H9 (cell line): ENCODE results near the gene CCDC149. TPM values are rescaled to one million over a fixed set of nuclear protein-coding genes. Genes with fewer than 3 reads are reported as not detected.

Experiments used
- DNase-seq: peaks from one replicate; pipeline ENCODE4 v3.0.0-alpha.2; 2017
- H2AFZ ChIP-seq: one replicate; pipeline ENCODE4 v1.6.1; 2013; ENCODE audit warnings: mild to moderate bottlenecking, low read length, control low read depth, moderate library complexity
- H2AK5ac ChIP-seq: 2 replicates; pipeline ENCODE4 v1.6.1; 2013; ENCODE audit warnings: low read length, control low read depth, mixed read lengths; ENCODE audit not compliant: insufficient read length
- H2BK120ac ChIP-seq: one replicate; pipeline ENCODE4 v1.6.1; 2013; ENCODE audit warnings: low read depth, mild to moderate bottlenecking, low read length, control low read depth, inconsistent platforms; ENCODE audit not compliant: poor library complexity, severe bottlenecking
- H2BK12ac ChIP-seq: 2 replicates; pipeline ENCODE4 v1.6.1; 2013; ENCODE audit warnings: low read length, control low read depth, mixed read lengths, low read depth; ENCODE audit not compliant: insufficient read length
- H2BK15ac ChIP-seq: 2 replicates; pipeline ENCODE4 v1.6.1; 2013; ENCODE audit warnings: low read depth, low read length, control low read depth
- H2BK20ac ChIP-seq: one replicate; pipeline ENCODE4 v1.6.1; 2013; ENCODE audit warnings: low read depth, mild to moderate bottlenecking, low read length, control low read depth, inconsistent platforms; ENCODE audit not compliant: poor library complexity, severe bottlenecking
- H2BK5ac ChIP-seq: 2 replicates; pipeline ENCODE4 v1.6.1; 2013; ENCODE audit warnings: low read length, control low read depth, mixed read lengths; ENCODE audit not compliant: insufficient read length
- H3K14ac ChIP-seq: 2 replicates; pipeline ENCODE4 v1.6.1; 2013; ENCODE audit warnings: low read length, control low read depth; ENCODE audit not compliant: insufficient read depth
- H3K18ac ChIP-seq: 2 replicates; pipeline ENCODE4 v1.6.1; 2013; ENCODE audit warnings: low read depth, mild to moderate bottlenecking, mixed read lengths, low read length, control low read depth; ENCODE audit not compliant: insufficient read length
- H3K23ac ChIP-seq: 2 replicates; pipeline ENCODE4 v1.6.1; 2013; ENCODE audit warnings: low read length, control low read depth, mixed read lengths, low read depth; ENCODE audit not compliant: insufficient read length
- H3K23me2 ChIP-seq: 2 replicates; pipeline ENCODE4 v1.6.1; 2013; ENCODE audit warnings: low read depth, mild to moderate bottlenecking, mixed read lengths, low read length, control low read depth; ENCODE audit not compliant: insufficient read length, poor library complexity, severe bottlenecking
- H3K27ac ChIP-seq: 2 replicates; pipeline ENCODE4 v1.5.1; 2013; ENCODE audit warnings: low read length, control low read depth, mixed read lengths, low read depth; ENCODE audit not compliant: insufficient read length
- H3K27me3 ChIP-seq: 2 replicates; pipeline ENCODE4 v1.6.1; 2013; ENCODE audit warnings: low read length, control low read depth, inconsistent platforms; ENCODE audit not compliant: insufficient read depth
- H3K4ac ChIP-seq: 2 replicates; pipeline ENCODE4 v1.6.1; 2013; ENCODE audit warnings: low read depth, mild to moderate bottlenecking, control low read depth, inconsistent platforms, low read length, moderate library complexity
- H3K4me1 ChIP-seq: 2 replicates; pipeline ENCODE4 v1.6.1; 2013; ENCODE audit warnings: low read length, control low read depth, inconsistent platforms; ENCODE audit not compliant: insufficient read depth
- H3K4me2 ChIP-seq: 2 replicates; pipeline ENCODE4 v1.6.1; 2013; ENCODE audit warnings: low read length, control low read depth, mixed read lengths; ENCODE audit not compliant: insufficient read length, insufficient read depth
- H3K56ac ChIP-seq: 2 replicates; pipeline ENCODE4 v1.6.1; 2013; ENCODE audit warnings: low read depth, mild to moderate bottlenecking, mixed read lengths, low read length, control low read depth; ENCODE audit not compliant: insufficient read length
- H3K79me1 ChIP-seq: 2 replicates; pipeline ENCODE4 v1.6.1; 2013; ENCODE audit warnings: low read depth, mild to moderate bottlenecking, moderate library complexity, low read length, control low read depth, inconsistent platforms; ENCODE audit not compliant: insufficient read depth, poor library complexity, severe bottlenecking
- H3K79me2 ChIP-seq: 2 replicates; pipeline ENCODE4 v1.6.1; 2013; ENCODE audit warnings: low read length, control low read depth, inconsistent platforms; ENCODE audit not compliant: insufficient read depth
- H3K9ac ChIP-seq: 2 replicates; pipeline ENCODE4 v1.6.1; 2013; ENCODE audit warnings: low read length, control low read depth, mixed read lengths; ENCODE audit not compliant: insufficient read length; ENCODE audit errors: extremely low read depth
- H3K9me3 ChIP-seq: one replicate; pipeline ENCODE4 v1.6.1; 2013; ENCODE audit warnings: low read depth, low read length, inconsistent platforms; ENCODE audit not compliant: control insufficient read depth
- H3T11ph ChIP-seq: one replicate; pipeline ENCODE4 v1.6.1; 2013; ENCODE audit warnings: mild to moderate bottlenecking, low read length, control low read depth, inconsistent platforms
- H4K20me1 ChIP-seq: one replicate; pipeline ENCODE4 v1.6.1; 2013; ENCODE audit not compliant: control insufficient read depth, insufficient read length, insufficient read depth
- H4K5ac ChIP-seq: 2 replicates; pipeline ENCODE4 v1.6.1; 2013; ENCODE audit warnings: low read depth, mild to moderate bottlenecking, mixed read lengths, low read length, control low read depth; ENCODE audit not compliant: insufficient read length
- H4K8ac ChIP-seq: replicated peaks from 2 replicates; pipeline ENCODE4 v1.6.1; 2013; ENCODE audit warnings: low read length, control low read depth, mixed read lengths, low read depth; ENCODE audit not compliant: insufficient read length
- H4K91ac ChIP-seq: 2 replicates; pipeline ENCODE4 v1.6.1; 2013; ENCODE audit warnings: low read depth, mild to moderate bottlenecking, moderate library complexity, mixed read lengths, low read length, control low read depth; ENCODE audit not compliant: insufficient read length
- H3K27ac Mint-ChIP-seq, 3 experiments: 2 replicates in 2 of 3; 3 replicates in 1 of 3; pipeline ENCODE4 v1.8.0; 2020 to 2021; ENCODE audit warnings: mixed read lengths in 3 of 3, mild to moderate bottlenecking in 1 of 3, moderate library complexity in 1 of 3
- H3K27me3 Mint-ChIP-seq: 2 replicates; pipeline ENCODE4 v1.8.0; 2021; ENCODE audit warnings: low read depth, mild to moderate bottlenecking, moderate library complexity, mixed read lengths
- H3K36me3 Mint-ChIP-seq, 3 experiments: 2 replicates in 2 of 3; 3 replicates in 1 of 3; pipeline ENCODE4 v1.8.0; 2020 to 2021; ENCODE audit warnings: low read depth in 3 of 3, mixed read lengths in 3 of 3; ENCODE audit not compliant: insufficient read depth in 1 of 3
- H3K4me1 Mint-ChIP-seq, 2 experiments: 2 replicates each; pipeline ENCODE4 v1.8.0; 2020; ENCODE audit warnings: mixed read lengths in 2 of 2
- H3K4me3 Mint-ChIP-seq, 2 experiments: 2 replicates in 1 of 2; 3 replicates in 1 of 2; pipeline ENCODE4 v1.8.0; 2020 to 2021; ENCODE audit warnings: mild to moderate bottlenecking in 2 of 2, mixed read lengths in 2 of 2, moderate library complexity in 1 of 2
- H3K9me3 Mint-ChIP-seq, 2 experiments: 2 replicates in 1 of 2; 3 replicates in 1 of 2; pipeline ENCODE4 v1.8.0; 2020; ENCODE audit warnings: mild to moderate bottlenecking in 2 of 2, mixed read lengths in 2 of 2, moderate library complexity in 1 of 2
- CTCF ChIP-seq: fragments of 200-600 bp; sonication (generic); conservative IDR thresholded peaks from 3 replicates; pipeline ENCODE4 v1.8.0; 2021; ENCODE audit warnings: antibody characterized with exemption, mild to moderate bottlenecking
- WGBS: extraction: QIAGEN DNeasy Blood & Tissue Kit; methylation state at CpG from one replicate; pipeline ENCODE4 v1.1.7; 2013; ENCODE audit warnings: missing lambda C conversion rate, low lambda C conversion rate, mixed read lengths; ENCODE audit not compliant: insufficient read length; ENCODE audit errors: extremely low coverage; 5-methylcytosine and 5-hydroxymethylcytosine counted together
- total RNA-seq: library from RNA; stranded (reverse); gene quantifications from 2 replicates; pipeline ENCODE4 v1.2.1, GENCODE V29; 2021

The CCDC149 gene
- total RNA-seq, 1 experiment from 2014 or later = 4.5 TPM

GRCh38 chr4:24781999-24782745, 130.7 kb downstream of the CCDC149 start:
- no peaks in the 10 kb centered on the region for H3K4me1 ChIP-seq
- no peaks in the 10 kb centered on the region for H3K9me3 ChIP-seq
- H3K27ac ChIP-seq = no peak overlapping the region
- no peak overlapping the region for H3K23ac ChIP-seq
- Mint-ChIP-seq H3K27ac (no peak overlapping the region), H3K4me1 (peaks cover 12 to 19% of the 10 kb centered on the region in 2 experiments), H3K36me3 (peaks cover 2 to 13% (median 3%) of the 10 kb centered on the region in 3 experiments; a peak in 5 of 7 replicates), H3K4me3 (no peak overlapping the region), H3K27me3 (no peaks in the 10 kb centered on the region; the same call in 1 of the 2 replicates), H3K9me3 (peaks cover 11 to 13% of the 10 kb centered on the region in 2 experiments)
- H4K20me1 ChIP-seq = no peaks in the 10 kb centered on the region
- H3K56ac ChIP-seq = no peak overlapping the region
- TF ChIP-seq CTCF = no peak
- no peak overlapping the region for H4K5ac ChIP-seq
- H3K23me2 ChIP-seq = no peaks in the 10 kb centered on the region
- WGBS = no CpG with 5 or more reads among the region's 6 CpGs
- no peaks in the 10 kb centered on the region for H3K79me2 ChIP-seq
- H3K27me3 ChIP-seq = no peaks in the 10 kb centered on the region
- H3K79me1 ChIP-seq = no peaks in the 10 kb centered on the region
- H3K4ac ChIP-seq = no peak overlapping the region
- H3K14ac ChIP-seq = no peak overlapping the region
- no peak overlapping the region for H2BK120ac ChIP-seq
- no peak overlapping the region for H4K91ac ChIP-seq
- H4K8ac ChIP-seq = no peak overlapping the region
- H3K4me2 ChIP-seq = no peak overlapping the region
- H2BK12ac ChIP-seq = no peak overlapping the region
- no peak overlapping the region for H3K9ac ChIP-seq
- H2AFZ ChIP-seq = no peak overlapping the region
- no peak overlapping the region for H3K18ac ChIP-seq
- H2BK5ac ChIP-seq = no peak overlapping the region
- H2BK15ac ChIP-seq = no peak overlapping the region
- DNase-seq = no peak
- H3T11ph ChIP-seq = no peak overlapping the region
- H2BK20ac ChIP-seq = no peak overlapping the region
- H2AK5ac ChIP-seq = no peak overlapping the region
